Measurements from ENCODE around the gene TSR3.

Gene TSR3
- total RNA-seq, result 19.1 to 32.5 (median 23.6) reads per million in 3 donors

GRCh38 chr16:1351582-1352362 lies at the start of gene TSR3, which contains the start of gene GNPTG:
Gene TSR3 (minus strand): TSS chr16:1351878. CDS start chr16:1351804, 74 bp downstream.
Gene GNPTG (plus strand): TSS chr16:1351931. CDS start chr16:1351966, 35 bp downstream.
- peak within 1 kb of the TSS; percentile 71 for H3K4me3 ChIP-seq (ENCODE audit: insufficient read depth, low read depth, low read length, poor library complexity, severe bottlenecking)
- peaks cover 17% of the 10 kb centered on the region for H3K4me1 ChIP-seq (ENCODE audit: control insufficient read depth, insufficient read depth, low read length, poor library complexity, severe bottlenecking)
- peak within 1 kb of the TSS; percentile 70 for H3K27ac ChIP-seq (ENCODE audit: insufficient read depth, low read length, poor library complexity, severe bottlenecking)
- H3K27me3 ChIP-seq (replicated peaks; ENCODE audit: control insufficient read depth, insufficient read depth, low read length, poor library complexity, severe bottlenecking), result no peaks in the 10 kb centered on the region
- no peaks in the 10 kb centered on the region for H3K9me3 ChIP-seq (ENCODE audit: control insufficient read depth, low read length)
- peak; percentile 75 to 80 (median 79) for DNase-seq
- peaks cover 26% of the 10 kb centered on the region for H3K36me3 ChIP-seq (ENCODE audit: control insufficient read depth, insufficient read depth, low read length)

- H3K4me1 ChIP-seq (ENCODE audit: control insufficient read depth, insufficient read depth, low read length, poor library complexity, severe bottlenecking), result no peaks in the 10 kb centered on the region
- H3K4me3 ChIP-seq (ENCODE audit: insufficient read depth, low read depth, low read length, poor library complexity, severe bottlenecking), result no peak overlapping the region
- H3K27me3 ChIP-seq (replicated peaks; ENCODE audit: control insufficient read depth, insufficient read depth, low read length, poor library complexity, severe bottlenecking), result no peaks in the 10 kb centered on the region
- H3K9me3 ChIP-seq (ENCODE audit: control insufficient read depth, low read length), result no peaks in the 10 kb centered on the region
- no peak for DNase-seq
- no peak overlapping the region for H3K27ac ChIP-seq (ENCODE audit: insufficient read depth, low read length, poor library complexity, severe bottlenecking)
- H3K36me3 ChIP-seq (ENCODE audit: control insufficient read depth, insufficient read depth, low read length), result peaks cover 49% of the 10 kb centered on the region
Observed at GRCh38 chr16:1401061-1401757, 49.5 kb upstream of the TSR3 start.

- no peak overlapping the region for H3K4me3 ChIP-seq (ENCODE audit: insufficient read depth, low read depth, low read length, poor library complexity, severe bottlenecking)
- no peak for DNase-seq
- H3K36me3 ChIP-seq (ENCODE audit: control insufficient read depth, insufficient read depth, low read length), result peaks cover 53% of the 10 kb centered on the region
Observed at GRCh38 chr16:1398826-1399581, 47.3 kb upstream of the TSR3 start.

GRCh38 chr16:1398351-1398750 lies 46.7 kb upstream of the TSR3 start:
- Histone ChIP-seq H3K4me1 (ENCODE audit: control insufficient read depth, insufficient read depth, low read length, poor library complexity, severe bottlenecking) (no peaks in the 10 kb centered on the region), H3K27me3 (replicated peaks; ENCODE audit: control insufficient read depth, insufficient read depth, low read length, poor library complexity, severe bottlenecking) (no peaks in the 10 kb centered on the region), H3K36me3 (ENCODE audit: control insufficient read depth, insufficient read depth, low read length) (peaks cover 56% of the 10 kb centered on the region), H3K9me3 (ENCODE audit: control insufficient read depth, low read length) (no peaks in the 10 kb centered on the region), H3K4me3 (ENCODE audit: insufficient read depth, low read depth, low read length, poor library complexity, severe bottlenecking) (no peak overlapping the region), H3K27ac (ENCODE audit: insufficient read depth, low read length, poor library complexity, severe bottlenecking) (no peak overlapping the region)
- no peak for DNase-seq

More at GRCh38 chr16:1398826-1399581, 47.3 kb upstream of the TSR3 start:
- no peaks in the 10 kb centered on the region for H3K27me3 ChIP-seq (replicated peaks; ENCODE audit: control insufficient read depth, insufficient read depth, low read length, poor library complexity, severe bottlenecking)
- H3K27ac ChIP-seq (ENCODE audit: insufficient read depth, low read length, poor library complexity, severe bottlenecking), result no peak overlapping the region
- no peaks in the 10 kb centered on the region for H3K4me1 ChIP-seq (ENCODE audit: control insufficient read depth, insufficient read depth, low read length, poor library complexity, severe bottlenecking)
- no peaks in the 10 kb centered on the region for H3K9me3 ChIP-seq (ENCODE audit: control insufficient read depth, low read length)

GRCh38 chr16:1397779-1398178 lies 46.1 kb upstream of the TSR3 start:
- Histone ChIP-seq H3K9me3 (ENCODE audit: control insufficient read depth, low read length) (no peaks in the 10 kb centered on the region), H3K27me3 (replicated peaks; ENCODE audit: control insufficient read depth, insufficient read depth, low read length, poor library complexity, severe bottlenecking) (no peaks in the 10 kb centered on the region), H3K4me1 (ENCODE audit: control insufficient read depth, insufficient read depth, low read length, poor library complexity, severe bottlenecking) (no peaks in the 10 kb centered on the region), H3K4me3 (ENCODE audit: insufficient read depth, low read depth, low read length, poor library complexity, severe bottlenecking) (no peak overlapping the region), H3K36me3 (ENCODE audit: control insufficient read depth, insufficient read depth, low read length) (peaks cover 60% of the 10 kb centered on the region), H3K27ac (ENCODE audit: insufficient read depth, low read length, poor library complexity, severe bottlenecking) (no peak overlapping the region)
- no peak for DNase-seq

GRCh38 chr16:1395444-1396031 lies 43.9 kb upstream of the TSR3 start:
- DNase-seq, result no peak
- H3K4me3 ChIP-seq (ENCODE audit: insufficient read depth, low read depth, low read length, poor library complexity, severe bottlenecking), result no peak overlapping the region
- H3K4me1 ChIP-seq (ENCODE audit: control insufficient read depth, insufficient read depth, low read length, poor library complexity, severe bottlenecking), result no peaks in the 10 kb centered on the region
- no peaks in the 10 kb centered on the region for H3K9me3 ChIP-seq (ENCODE audit: control insufficient read depth, low read length)
- no peak overlapping the region for H3K27ac ChIP-seq (ENCODE audit: insufficient read depth, low read length, poor library complexity, severe bottlenecking)
- no peaks in the 10 kb centered on the region for H3K27me3 ChIP-seq (replicated peaks; ENCODE audit: control insufficient read depth, insufficient read depth, low read length, poor library complexity, severe bottlenecking)
- H3K36me3 ChIP-seq (ENCODE audit: control insufficient read depth, insufficient read depth, low read length), result peaks cover 57% of the 10 kb centered on the region

- H3K36me3 ChIP-seq (ENCODE audit: control insufficient read depth, insufficient read depth, low read length), result peaks cover 60% of the 10 kb centered on the region
- H3K4me1 ChIP-seq (ENCODE audit: control insufficient read depth, insufficient read depth, low read length, poor library complexity, severe bottlenecking), result no peaks in the 10 kb centered on the region
- H3K27me3 ChIP-seq (replicated peaks; ENCODE audit: control insufficient read depth, insufficient read depth, low read length, poor library complexity, severe bottlenecking), result no peaks in the 10 kb centered on the region
- H3K9me3 ChIP-seq (ENCODE audit: control insufficient read depth, low read length), result no peaks in the 10 kb centered on the region
- no peak for DNase-seq
- no peak overlapping the region for H3K4me3 ChIP-seq (ENCODE audit: insufficient read depth, low read depth, low read length, poor library complexity, severe bottlenecking)
- no peak overlapping the region for H3K27ac ChIP-seq (ENCODE audit: insufficient read depth, low read length, poor library complexity, severe bottlenecking)
Observed at GRCh38 chr16:1394367-1394951, 42.8 kb upstream of the TSR3 start.

- DNase-seq, result no peak
- Histone ChIP-seq H3K9me3 (ENCODE audit: control insufficient read depth, low read length) (no peaks in the 10 kb centered on the region), H3K4me3 (ENCODE audit: insufficient read depth, low read depth, low read length, poor library complexity, severe bottlenecking) (no peak overlapping the region), H3K27ac (ENCODE audit: insufficient read depth, low read length, poor library complexity, severe bottlenecking) (no peak overlapping the region), H3K36me3 (ENCODE audit: control insufficient read depth, insufficient read depth, low read length) (peaks cover 57% of the 10 kb centered on the region), H3K27me3 (replicated peaks; ENCODE audit: control insufficient read depth, insufficient read depth, low read length, poor library complexity, severe bottlenecking) (no peaks in the 10 kb centered on the region), H3K4me1 (ENCODE audit: control insufficient read depth, insufficient read depth, low read length, poor library complexity, severe bottlenecking) (no peaks in the 10 kb centered on the region)
Observed at GRCh38 chr16:1393613-1394176, 42.0 kb upstream of the TSR3 start.

GRCh38 chr16:1392826-1393225 lies 41.1 kb upstream of the TSR3 start:
- Histone ChIP-seq H3K36me3 (ENCODE audit: control insufficient read depth, insufficient read depth, low read length) (peaks cover 48% of the 10 kb centered on the region), H3K4me3 (ENCODE audit: insufficient read depth, low read depth, low read length, poor library complexity, severe bottlenecking) (no peak overlapping the region), H3K27me3 (replicated peaks; ENCODE audit: control insufficient read depth, insufficient read depth, low read length, poor library complexity, severe bottlenecking) (no peaks in the 10 kb centered on the region), H3K4me1 (ENCODE audit: control insufficient read depth, insufficient read depth, low read length, poor library complexity, severe bottlenecking) (no peaks in the 10 kb centered on the region), H3K9me3 (ENCODE audit: control insufficient read depth, low read length) (no peaks in the 10 kb centered on the region), H3K27ac (ENCODE audit: insufficient read depth, low read length, poor library complexity, severe bottlenecking) (no peak overlapping the region)
- DNase-seq, result no peak

All from effector memory CD4-positive, alpha-beta T cell (primary cell).